ENCODE results near the gene TPPP.
"Not testable (repeated sequence)": the region's sequence is repeated elsewhere in the genome, so short reads cannot be mapped to it uniquely, and the experiment has no call there.

GRCh38 chr5:681317-682191 lies 11.6 kb downstream of the TPPP start:
- TF ChIP-seq CTCF (IDR thresholded peaks at IDR 0.05); JUN (CRISPR knock-in tag; IDR thresholded peaks at IDR 0.05); ELF4 (CRISPR knock-in tag; IDR thresholded peaks at IDR 0.05; ENCODE audit: low read depth): not testable (repeated sequence)
